WI38 (cell line): ENCODE data around the gene PTPN23.
"Not testable (repeated sequence)": the region's sequence is repeated elsewhere in the genome, so short reads cannot be mapped to it uniquely, and the experiment has no call there.

ENCODE experiments used
- H3K4me3 ChIP-seq: 2 replicates; pipeline ENCODE4 v1.5.1; 2011; ENCODE audit warnings: low read depth, mild to moderate bottlenecking, control low read depth, low read length
- TF ChIP-seq, protein P1 (sequence below): IDR thresholded peaks from 2 replicates; pipeline ENCODE4 v1.5.1; 2012; ENCODE audit warnings: low read depth, mild to moderate bottlenecking, control low read depth, low read length

Gene PTPN23

GRCh38 chr3:47359323-47359722 lies 21.5 kb upstream of the PTPN23 start:
- TF ChIP-seq, protein P1, sequence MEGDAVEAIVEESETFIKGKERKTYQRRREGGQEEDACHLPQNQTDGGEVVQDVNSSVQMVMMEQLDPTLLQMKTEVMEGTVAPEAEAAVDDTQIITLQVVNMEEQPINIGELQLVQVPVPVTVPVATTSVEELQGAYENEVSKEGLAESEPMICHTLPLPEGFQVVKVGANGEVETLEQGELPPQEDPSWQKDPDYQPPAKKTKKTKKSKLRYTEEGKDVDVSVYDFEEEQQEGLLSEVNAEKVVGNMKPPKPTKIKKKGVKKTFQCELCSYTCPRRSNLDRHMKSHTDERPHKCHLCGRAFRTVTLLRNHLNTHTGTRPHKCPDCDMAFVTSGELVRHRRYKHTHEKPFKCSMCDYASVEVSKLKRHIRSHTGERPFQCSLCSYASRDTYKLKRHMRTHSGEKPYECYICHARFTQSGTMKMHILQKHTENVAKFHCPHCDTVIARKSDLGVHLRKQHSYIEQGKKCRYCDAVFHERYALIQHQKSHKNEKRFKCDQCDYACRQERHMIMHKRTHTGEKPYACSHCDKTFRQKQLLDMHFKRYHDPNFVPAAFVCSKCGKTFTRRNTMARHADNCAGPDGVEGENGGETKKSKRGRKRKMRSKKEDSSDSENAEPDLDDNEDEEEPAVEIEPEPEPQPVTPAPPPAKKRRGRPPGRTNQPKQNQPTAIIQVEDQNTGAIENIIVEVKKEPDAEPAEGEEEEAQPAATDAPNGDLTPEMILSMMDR: no peak
- H3K4me3 ChIP-seq: no peak overlapping the region

GRCh38 chr3:47360110-47360517 lies 20.7 kb upstream of the PTPN23 start:
- not testable (repeated sequence) for H3K4me3 ChIP-seq

DNA sequence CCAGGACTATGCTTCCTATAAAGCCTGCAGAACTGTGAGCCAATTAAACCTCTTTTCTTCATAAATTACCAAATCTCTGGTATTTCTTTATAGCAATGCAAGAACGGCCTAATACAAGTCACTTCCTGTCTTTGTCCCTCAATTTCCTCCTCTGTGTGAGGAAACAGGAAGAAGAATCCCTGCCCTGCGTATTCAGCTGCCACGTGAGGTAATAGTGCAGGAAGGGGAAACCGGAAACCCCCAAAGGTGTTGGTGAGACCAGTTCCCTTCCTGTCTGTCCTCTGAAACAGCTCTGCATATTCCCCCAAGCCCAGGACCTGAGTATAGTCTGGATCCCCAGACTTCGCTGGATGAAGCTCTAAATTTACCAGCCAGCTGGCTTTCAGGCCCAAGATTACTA lies 18.1 kb upstream of the PTPN23 start:
- TF ChIP-seq, protein P1: no peak
- no peak overlapping the region for H3K4me3 ChIP-seq

- no peak overlapping the region for H3K4me3 ChIP-seq
- TF ChIP-seq, protein P1: no peak
These were observed 15.3 kb upstream of the PTPN23 start for GRCh38 chr3:47365213-47366153.

DNA sequence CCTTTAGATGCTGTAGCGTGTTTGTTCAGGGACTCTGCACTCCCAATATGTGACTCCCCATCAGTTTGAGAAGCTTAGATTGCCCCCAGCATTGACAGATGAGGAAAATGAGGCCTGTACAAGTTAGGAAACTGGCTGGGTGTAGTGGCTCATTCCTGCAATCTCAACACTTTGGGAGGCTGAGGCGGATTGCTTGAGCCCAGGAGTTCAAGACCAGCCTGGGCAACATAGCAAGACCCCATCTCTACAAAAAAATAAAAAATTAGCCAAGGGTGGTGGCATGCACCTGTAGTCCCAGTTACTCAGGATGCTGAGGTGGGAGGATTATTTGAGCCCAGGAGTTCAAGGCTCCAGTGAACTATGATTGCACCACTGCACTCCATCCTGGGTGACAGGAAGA lies 14.0 kb upstream of the PTPN23 start:
- H3K4me3 ChIP-seq: no peak overlapping the region
- TF ChIP-seq, protein P1: no peak

GRCh38 chr3:47367631-47368030 lies 13.2 kb upstream of the PTPN23 start:
- TF ChIP-seq, protein P1: no peak
- H3K4me3 ChIP-seq: no peak overlapping the region

DNA sequence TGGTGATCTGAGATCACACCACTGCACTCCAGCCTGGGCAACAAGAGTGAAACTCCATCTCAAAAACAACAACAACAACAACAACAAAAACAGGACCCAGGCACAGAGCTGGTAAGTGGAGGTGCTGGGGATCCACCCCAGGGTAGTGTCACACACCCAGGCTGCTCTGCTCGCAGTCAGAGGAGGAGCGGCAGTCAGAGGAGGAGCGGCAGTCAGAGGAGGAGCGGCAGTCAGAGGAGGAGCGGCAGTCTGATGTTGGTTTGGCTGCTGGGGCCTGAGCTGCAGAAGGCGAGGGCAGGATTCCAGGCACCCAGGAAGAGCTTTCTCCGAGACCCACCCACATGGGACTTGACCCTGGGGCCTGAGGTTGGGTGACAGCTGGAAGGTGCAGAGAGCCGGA lies 10.8 kb upstream of the PTPN23 start:
- H3K4me3 ChIP-seq: not testable (repeated sequence)

- TF ChIP-seq, protein P1: no peak
- no peak overlapping the region for H3K4me3 ChIP-seq
These were observed 9.7 kb upstream of the PTPN23 start for GRCh38 chr3:47370887-47371697.
